Trophoblast cell (in vitro differentiated cells and primary cell): ENCODE results near the gene GSAP.
A peak's percentile ranks its signal among the peaks of the same experiment; 100 is the strongest.

ENCODE experiments used
- DNase-seq, 2 donors: peaks; one replicate each; pipeline ENCODE4 v3.0.0-alpha.2; 2016
- H2AFZ ChIP-seq: 2 replicates; pipeline ENCODE4 v1.6.1; 2013; ENCODE audit warnings: low read length, moderate library complexity, mild to moderate bottlenecking; ENCODE audit not compliant: insufficient read depth, poor library complexity
- H2AK5ac ChIP-seq: 2 replicates; pipeline ENCODE4 v1.6.1; 2013; ENCODE audit warnings: mild to moderate bottlenecking, low read length
- H2BK120ac ChIP-seq: 2 replicates; pipeline ENCODE4 v1.6.1; 2013; ENCODE audit warnings: low read length, mild to moderate bottlenecking, moderate library complexity; ENCODE audit not compliant: insufficient read depth, poor library complexity
- H2BK12ac ChIP-seq: 2 replicates; pipeline ENCODE4 v1.6.1; 2013; ENCODE audit warnings: mild to moderate bottlenecking, low read length, moderate library complexity
- H2BK5ac ChIP-seq: 2 replicates; pipeline ENCODE4 v1.6.1; 2013; ENCODE audit warnings: low read length, low read depth, moderate library complexity, mild to moderate bottlenecking; ENCODE audit not compliant: poor library complexity
- H3K14ac ChIP-seq: 2 replicates; pipeline ENCODE4 v1.6.1; 2013; ENCODE audit warnings: mild to moderate bottlenecking, low read length
- H3K18ac ChIP-seq: 2 replicates; pipeline ENCODE4 v1.6.1; 2013; ENCODE audit warnings: mild to moderate bottlenecking, low read length
- H3K23ac ChIP-seq: 2 replicates; pipeline ENCODE4 v1.6.1; 2013; ENCODE audit warnings: low read length
- H3K27ac ChIP-seq: 2 replicates; pipeline ENCODE4 v1.5.1; 2013; ENCODE audit warnings: low read depth, mild to moderate bottlenecking, inconsistent platforms, low read length, moderate library complexity
- H3K27me3 ChIP-seq: 2 replicates; pipeline ENCODE4 v1.6.1; 2013; ENCODE audit warnings: inconsistent platforms, mild to moderate bottlenecking, low read length, moderate library complexity; ENCODE audit not compliant: insufficient read depth
- H3K36me3 ChIP-seq, 2 experiments: 1 replicate in 1 of 2; 2 replicates in 1 of 2; pipeline ENCODE4 v1.6.1; 2013; ENCODE audit warnings: low read length in 2 of 2, mild to moderate bottlenecking in 2 of 2, moderate library complexity in 1 of 2; ENCODE audit not compliant: insufficient read depth in 2 of 2, control insufficient read depth in 1 of 2
- H3K4ac ChIP-seq: 2 replicates; pipeline ENCODE4 v1.6.1; 2013; ENCODE audit warnings: low read depth, mild to moderate bottlenecking, low read length, moderate library complexity
- H3K4me1 ChIP-seq, 2 experiments: 1 replicate in 1 of 2; 2 replicates in 1 of 2; pipeline ENCODE4 v1.6.1; 2013; ENCODE audit warnings: low read length in 2 of 2, mild to moderate bottlenecking in 2 of 2, moderate library complexity in 1 of 2; ENCODE audit not compliant: insufficient read depth in 2 of 2, control insufficient read depth in 1 of 2
- H3K4me2 ChIP-seq: 2 replicates; pipeline ENCODE4 v1.6.1; 2013; ENCODE audit warnings: inconsistent platforms, mild to moderate bottlenecking, low read length, moderate library complexity
- H3K4me3 ChIP-seq: 2 replicates; pipeline ENCODE4 v1.5.1; 2013; ENCODE audit warnings: mild to moderate bottlenecking, low read depth, low read length, inconsistent platforms
- H3K79me1 ChIP-seq: one replicate; pipeline ENCODE4 v1.6.1; 2013; ENCODE audit warnings: low read length
- H3K79me2 ChIP-seq: 2 replicates; pipeline ENCODE4 v1.6.1; 2013; ENCODE audit warnings: low read length, mild to moderate bottlenecking; ENCODE audit not compliant: control insufficient read depth, insufficient read depth, poor library complexity
- H3K9ac ChIP-seq: 2 replicates; pipeline ENCODE4 v1.6.1; 2013; ENCODE audit warnings: mild to moderate bottlenecking, low read length
- H3K9me3 ChIP-seq: 2 replicates; pipeline ENCODE4 v1.6.1; 2013; ENCODE audit warnings: low read depth, mild to moderate bottlenecking, control low read depth, inconsistent platforms, low read length; ENCODE audit not compliant: insufficient read depth
- H4K12ac ChIP-seq: 2 replicates; pipeline ENCODE4 v1.6.1; 2013; ENCODE audit warnings: low read depth, mild to moderate bottlenecking, low read length, moderate library complexity
- H4K8ac ChIP-seq: 2 replicates; pipeline ENCODE4 v1.6.1; 2013; ENCODE audit warnings: low read depth, mild to moderate bottlenecking, low read length, moderate library complexity
- H4K91ac ChIP-seq: one replicate; pipeline ENCODE4 v1.6.1; 2013; ENCODE audit warnings: low read depth, mild to moderate bottlenecking, low read length, moderate library complexity
- WGBS: extraction: QIAGEN DNeasy Blood & Tissue Kit; methylation state at CpG from one replicate; pipeline ENCODE4 v1.1.7; 2013; ENCODE audit warnings: missing lambda C conversion rate; ENCODE audit not compliant: insufficient read length, insufficient coverage; ENCODE audit errors: extremely low coverage; 5-methylcytosine and 5-hydroxymethylcytosine counted together

GSAP gene

GRCh38 chr7:77327067-77327931 lies 88.8 kb downstream of the GSAP start:
- H3K36me3 ChIP-seq: no peaks in the 10 kb centered on the region
- no peak overlapping the region for H3K4me2 ChIP-seq
- no peaks in the 10 kb centered on the region for H3K9me3 ChIP-seq
- no peak overlapping the region for H4K91ac ChIP-seq
- no peak overlapping the region for H3K4me3 ChIP-seq
- H3K4me1 ChIP-seq: peaks cover 6 to 18% of the 10 kb centered on the region in 2 experiments
- H2BK5ac ChIP-seq: no peak overlapping the region
- no peak overlapping the region for H3K23ac ChIP-seq
- no peaks in the 10 kb centered on the region for H3K79me2 ChIP-seq
- no peaks in the 10 kb centered on the region for H3K79me1 ChIP-seq
- no peak overlapping the region for H2BK12ac ChIP-seq
- no peak overlapping the region for H3K18ac ChIP-seq
- H3K14ac ChIP-seq: no peak overlapping the region
- H3K27ac ChIP-seq: no peak overlapping the region
- H3K4ac ChIP-seq: no peak overlapping the region
- no peak overlapping the region for H4K8ac ChIP-seq
- peak; percentile 84 to 95 for DNase-seq
- H2AFZ ChIP-seq: no peak overlapping the region
- H3K27me3 ChIP-seq: no peaks in the 10 kb centered on the region
- no peak overlapping the region for H4K12ac ChIP-seq
- no peak overlapping the region for H3K9ac ChIP-seq
- no peak overlapping the region for H2AK5ac ChIP-seq
- no CpG with 5 or more reads among the region's 12 CpGs for WGBS
- no peak overlapping the region for H2BK120ac ChIP-seq

DNA sequence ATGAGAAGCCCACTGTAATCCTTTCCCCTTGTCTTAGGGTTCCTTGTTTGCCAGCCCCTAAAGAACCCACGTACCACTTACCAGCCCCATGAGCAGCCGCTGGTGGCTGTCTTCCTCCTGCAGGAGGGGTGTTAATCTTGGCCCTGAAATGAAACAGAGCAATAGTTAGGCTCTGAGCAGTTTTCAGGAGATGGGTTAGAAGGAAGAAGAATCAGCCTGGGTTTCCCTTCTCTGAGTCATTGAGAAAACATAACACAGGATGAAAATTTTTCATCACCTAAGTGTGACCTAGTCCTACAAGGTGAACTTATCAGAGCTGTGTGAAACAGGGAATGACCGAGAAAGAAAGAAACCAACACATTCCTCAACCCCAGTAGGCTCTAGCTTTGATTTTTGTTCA lies 90.0 kb downstream of the GSAP start:
- Histone ChIP-seq H3K27ac (no peak overlapping the region), H3K14ac (no peak overlapping the region), H3K79me2 (no peaks in the 10 kb centered on the region), H3K79me1 (no peaks in the 10 kb centered on the region), H3K27me3 (no peaks in the 10 kb centered on the region), H3K4me2 (no peak overlapping the region), H3K9me3 (no peaks in the 10 kb centered on the region), H2AK5ac (no peak overlapping the region), H2BK12ac (no peak overlapping the region), H3K4me3 (no peak overlapping the region), H4K91ac (no peak overlapping the region), H3K4me1 (peaks cover 6 to 18% of the 10 kb centered on the region in 2 experiments), H3K9ac (no peak overlapping the region), H2BK120ac (no peak overlapping the region), H3K36me3 (no peaks in the 10 kb centered on the region), H4K12ac (no peak overlapping the region), H2BK5ac (no peak overlapping the region), H3K4ac (no peak overlapping the region), H4K8ac (no peak overlapping the region), H3K18ac (no peak overlapping the region), H2AFZ (no peak overlapping the region), H3K23ac (no peak overlapping the region)
- no CpG with 5 or more reads among the region's 3 CpGs for WGBS
- DNase-seq: no peak

DNA sequence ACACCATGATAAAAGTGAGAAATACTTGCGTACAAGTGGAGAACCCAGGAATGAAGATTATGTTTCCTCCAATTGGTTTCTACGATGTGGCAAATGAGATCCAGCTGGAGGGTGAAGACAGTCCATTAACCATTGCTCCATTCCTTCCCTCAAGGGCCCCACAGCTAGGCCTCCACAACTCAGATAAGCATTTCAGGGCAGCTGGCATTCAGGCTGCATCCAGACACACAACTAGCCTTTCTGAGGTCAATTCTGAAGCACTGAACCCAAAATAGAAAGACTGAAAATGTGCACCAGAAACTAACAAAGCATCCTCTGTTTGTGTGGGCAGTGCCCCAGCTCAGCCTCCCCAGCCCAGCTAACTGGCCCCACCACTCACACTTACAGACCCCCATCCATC lies 94.8 kb downstream of the GSAP start:
- H3K27me3 ChIP-seq: no peaks in the 10 kb centered on the region
- H3K9me3 ChIP-seq: no peaks in the 10 kb centered on the region
- WGBS: no CpG with 5 or more reads among the region's 2 CpGs
- no peak overlapping the region for H4K91ac ChIP-seq
- no peak overlapping the region for H2BK5ac ChIP-seq
- H3K36me3 ChIP-seq: no peaks in the 10 kb centered on the region
- H3K14ac ChIP-seq: no peak overlapping the region
- H3K23ac ChIP-seq: no peak overlapping the region
- no peak overlapping the region for H4K8ac ChIP-seq
- no peak overlapping the region for H3K4me3 ChIP-seq
- no peak overlapping the region for H3K9ac ChIP-seq
- DNase-seq: no peak
- no peak overlapping the region for H2BK120ac ChIP-seq
- no peak overlapping the region for H2AFZ ChIP-seq
- H3K4me1 ChIP-seq: peaks cover 0 to 2% of the 10 kb centered on the region in 2 experiments
- no peaks in the 10 kb centered on the region for H3K79me1 ChIP-seq
- H3K4me2 ChIP-seq: no peak overlapping the region
- no peak overlapping the region for H3K4ac ChIP-seq
- no peaks in the 10 kb centered on the region for H3K79me2 ChIP-seq
- H3K27ac ChIP-seq: no peak overlapping the region
- no peak overlapping the region for H2BK12ac ChIP-seq
- no peak overlapping the region for H2AK5ac ChIP-seq
- H4K12ac ChIP-seq: no peak overlapping the region
- no peak overlapping the region for H3K18ac ChIP-seq

- no peaks in the 10 kb centered on the region for H3K9me3 ChIP-seq
- no peak overlapping the region for H2AFZ ChIP-seq
- H3K14ac ChIP-seq: no peak overlapping the region
- H2AK5ac ChIP-seq: no peak overlapping the region
- no peak for DNase-seq
- no CpG with 5 or more reads among the region's 2 CpGs for WGBS
- H3K23ac ChIP-seq: no peak overlapping the region
- no peaks in the 10 kb centered on the region for H3K27me3 ChIP-seq
- H3K36me3 ChIP-seq: no peaks in the 10 kb centered on the region
- H4K91ac ChIP-seq: no peak overlapping the region
- no peak overlapping the region for H4K12ac ChIP-seq
- no peak overlapping the region for H4K8ac ChIP-seq
- H3K4me3 ChIP-seq: no peak overlapping the region
- H3K4me2 ChIP-seq: no peak overlapping the region
- no peaks in the 10 kb centered on the region for H3K4me1 ChIP-seq
- no peak overlapping the region for H3K18ac ChIP-seq
- no peak overlapping the region for H2BK12ac ChIP-seq
- H3K27ac ChIP-seq: no peak overlapping the region
- H3K79me2 ChIP-seq: no peaks in the 10 kb centered on the region
- H2BK120ac ChIP-seq: no peak overlapping the region
- no peak overlapping the region for H3K4ac ChIP-seq
- H3K79me1 ChIP-seq: no peaks in the 10 kb centered on the region
- H3K9ac ChIP-seq: no peak overlapping the region
- no peak overlapping the region for H2BK5ac ChIP-seq
Measured at GRCh38 chr7:77320714-77321113, 95.4 kb downstream of the GSAP start.
